GM12872 (cell line): ENCODE data around the gene DLG3.

Experiments
- CTCF ChIP-seq: IDR thresholded peaks from 3 replicates; pipeline ENCODE4 v1.5.1; 2011; ENCODE audit warnings: low read depth, mild to moderate bottlenecking, low read length, moderate library complexity; ENCODE audit not compliant: insufficient read depth

Gene DLG3

DNA sequence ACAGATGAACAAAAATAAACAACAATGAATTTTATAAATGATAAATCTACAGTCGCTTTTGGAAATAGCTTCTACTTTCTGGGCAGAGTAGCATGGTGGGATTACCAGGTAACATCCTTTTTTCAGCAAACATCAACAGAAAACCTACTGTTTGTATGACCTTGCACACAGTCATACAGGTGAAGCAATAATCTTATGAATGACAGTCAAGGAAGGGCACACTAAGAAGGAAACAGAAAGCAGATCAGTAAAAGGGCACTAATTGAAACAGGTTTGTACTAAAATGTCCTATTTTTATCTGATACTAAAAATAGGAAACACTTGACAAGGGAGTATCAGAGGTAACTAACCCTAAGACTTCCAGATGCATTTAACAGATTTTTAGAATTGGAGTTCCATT is 108.9 kb downstream of the DLG3 start:
- TF ChIP-seq CTCF, result no peak

DNA sequence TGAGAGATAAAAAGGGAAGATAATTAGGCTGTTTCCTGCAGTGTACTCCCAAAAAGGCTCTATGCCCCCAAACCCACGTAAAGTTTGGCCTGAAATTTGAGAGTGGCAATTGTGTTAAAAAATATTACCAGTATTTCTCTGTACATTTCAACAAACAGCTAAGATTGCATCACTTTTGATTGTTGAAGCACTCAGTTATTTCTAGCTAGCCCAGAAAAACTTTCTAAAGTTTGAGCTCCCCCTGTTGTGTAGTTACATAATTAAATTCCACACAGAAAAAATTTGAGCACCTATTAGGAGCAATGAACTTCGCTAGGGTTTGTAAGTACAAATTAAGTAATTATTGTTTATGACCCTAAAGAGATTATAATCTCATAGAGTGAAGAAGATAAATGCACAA is 109.4 kb downstream of the DLG3 start:
- TF ChIP-seq CTCF, result 0 out of 3 replicates have a peak, but pooled peaks have one; percentile 7

GRCh38 chrX:70554523-70554922 is 109.9 kb downstream of the DLG3 start:
- no peak for TF ChIP-seq CTCF

DNA sequence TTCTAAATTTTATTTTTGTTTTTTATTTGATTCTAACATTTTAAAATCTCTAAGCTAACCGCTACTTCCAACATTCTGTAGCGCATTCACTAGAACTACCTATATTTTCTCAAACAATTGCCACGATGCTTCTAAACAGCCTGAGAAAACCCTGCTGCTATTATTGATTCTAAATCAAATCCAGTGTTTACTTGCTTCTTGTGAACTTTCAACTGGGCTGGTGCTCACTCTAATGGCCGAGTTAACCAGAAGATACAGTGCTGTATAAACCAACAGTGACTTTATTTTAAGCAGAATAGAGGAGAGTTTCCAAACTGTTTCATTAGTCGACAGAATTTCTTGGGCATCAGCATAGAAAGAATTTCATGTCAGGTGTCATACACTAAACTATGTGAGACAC is 110.3 kb downstream of the DLG3 start:
- TF ChIP-seq CTCF, result no peak
